ENCODE measurements around the gene FARP1. TPM values are rescaled to one million over a fixed set of nuclear protein-coding genes. Genes with fewer than 3 reads are reported as not detected.

Gene FARP1
- total and polyA plus RNA-seq, 2 of the 13 experiments (the other 11 are each of a cell fraction or from before 2014, with no cell fraction given) = 70.6 to 126 TPM

GRCh38 chr13:98360545-98360944 lies 217.7 kb downstream of the FARP1 start:
- H3K79me2 ChIP-seq (ENCODE audit: insufficient read depth, low read length) = peaks cover 70% of the 10 kb centered on the region
- BruUV-seq (replicated peaks) = no TSS peak
- H2AFZ ChIP-seq (ENCODE audit: low read length) = no peak overlapping the region
- ChIA-PET POLR2A (no interaction called here), CTCF (ENCODE audit: low intra/inter-chr PET ratio, low total read pairs) (no interaction called here)
- in situ Hi-C loops (cut with HindIII; ENCODE audit: extremely low pct_ligation_motif_present, low pct_unique_long_range_greater_than_20kb) (no loop called here), intact Hi-C loops (cut with micrococcal nuclease; ENCODE audit: unreplicated experiment) (no loop called here)
- H3K4me1 ChIP-seq (ENCODE audit: insufficient read depth, low read length) = no peaks in the 10 kb centered on the region
- no peaks in the 10 kb centered on the region for H3K9me3 ChIP-seq (ENCODE audit: low read length)
- WGBS (ENCODE audit: low lambda C conversion rate) = 100% methylated on average over 3 of the region's 4 CpGs
- no peak for FAIRE-seq
- H3K4me3 ChIP-seq (replicated peaks in 1 of 3; ENCODE audit: insufficient read depth in 1 of 3, low read depth in 2 of 3, low read length in 3 of 3) = no peak overlapping the region
- no peak for ATAC-seq
- H3K4me2 ChIP-seq (ENCODE audit: low read depth, low read length) = no peak overlapping the region
- peaks cover 16 to 40% of the 10 kb centered on the region in 2 experiments for H3K36me3 ChIP-seq (replicated peaks in 1 of 2; ENCODE audit: control insufficient read depth in 1 of 2, insufficient read depth in 2 of 2, low read length in 2 of 2)
- H3K27me3 ChIP-seq (ENCODE audit: control insufficient read depth in 1 of 2, insufficient read depth in 2 of 2, low read length in 2 of 2) = no peaks in the 10 kb centered on the region
- H3K9ac ChIP-seq (ENCODE audit: insufficient read depth, low read depth, low read length) = no peak overlapping the region
- peaks cover 74% of the 10 kb centered on the region for H4K20me1 ChIP-seq (ENCODE audit: insufficient read depth, low read length)
- TF ChIP-seq ZNF564 (CRISPR knock-in tag; IDR thresholded peaks at IDR 0.05) (no peak), JARID2 (CRISPR knock-in tag; IDR thresholded peaks at IDR 0.05; ENCODE audit: insufficient replicate concordance) (no peak), GTF2F1 (IDR thresholded peaks at IDR 0.05; ENCODE audit: low read length) (no peak), ETS1 (CRISPR knock-in tag; IDR thresholded peaks at IDR 0.05) (no peak), ZNF503 (CRISPR knock-in tag; IDR thresholded peaks at IDR 0.05) (no peak), SRSF1 (optimal IDR thresholded peaks at IDR 0.05; ENCODE audit: low read depth, low read length) (no peak), MXD3 (CRISPR knock-in tag; IDR thresholded peaks at IDR 0.05) (no peak)
- TF ChIP-seq, protein P1, sequence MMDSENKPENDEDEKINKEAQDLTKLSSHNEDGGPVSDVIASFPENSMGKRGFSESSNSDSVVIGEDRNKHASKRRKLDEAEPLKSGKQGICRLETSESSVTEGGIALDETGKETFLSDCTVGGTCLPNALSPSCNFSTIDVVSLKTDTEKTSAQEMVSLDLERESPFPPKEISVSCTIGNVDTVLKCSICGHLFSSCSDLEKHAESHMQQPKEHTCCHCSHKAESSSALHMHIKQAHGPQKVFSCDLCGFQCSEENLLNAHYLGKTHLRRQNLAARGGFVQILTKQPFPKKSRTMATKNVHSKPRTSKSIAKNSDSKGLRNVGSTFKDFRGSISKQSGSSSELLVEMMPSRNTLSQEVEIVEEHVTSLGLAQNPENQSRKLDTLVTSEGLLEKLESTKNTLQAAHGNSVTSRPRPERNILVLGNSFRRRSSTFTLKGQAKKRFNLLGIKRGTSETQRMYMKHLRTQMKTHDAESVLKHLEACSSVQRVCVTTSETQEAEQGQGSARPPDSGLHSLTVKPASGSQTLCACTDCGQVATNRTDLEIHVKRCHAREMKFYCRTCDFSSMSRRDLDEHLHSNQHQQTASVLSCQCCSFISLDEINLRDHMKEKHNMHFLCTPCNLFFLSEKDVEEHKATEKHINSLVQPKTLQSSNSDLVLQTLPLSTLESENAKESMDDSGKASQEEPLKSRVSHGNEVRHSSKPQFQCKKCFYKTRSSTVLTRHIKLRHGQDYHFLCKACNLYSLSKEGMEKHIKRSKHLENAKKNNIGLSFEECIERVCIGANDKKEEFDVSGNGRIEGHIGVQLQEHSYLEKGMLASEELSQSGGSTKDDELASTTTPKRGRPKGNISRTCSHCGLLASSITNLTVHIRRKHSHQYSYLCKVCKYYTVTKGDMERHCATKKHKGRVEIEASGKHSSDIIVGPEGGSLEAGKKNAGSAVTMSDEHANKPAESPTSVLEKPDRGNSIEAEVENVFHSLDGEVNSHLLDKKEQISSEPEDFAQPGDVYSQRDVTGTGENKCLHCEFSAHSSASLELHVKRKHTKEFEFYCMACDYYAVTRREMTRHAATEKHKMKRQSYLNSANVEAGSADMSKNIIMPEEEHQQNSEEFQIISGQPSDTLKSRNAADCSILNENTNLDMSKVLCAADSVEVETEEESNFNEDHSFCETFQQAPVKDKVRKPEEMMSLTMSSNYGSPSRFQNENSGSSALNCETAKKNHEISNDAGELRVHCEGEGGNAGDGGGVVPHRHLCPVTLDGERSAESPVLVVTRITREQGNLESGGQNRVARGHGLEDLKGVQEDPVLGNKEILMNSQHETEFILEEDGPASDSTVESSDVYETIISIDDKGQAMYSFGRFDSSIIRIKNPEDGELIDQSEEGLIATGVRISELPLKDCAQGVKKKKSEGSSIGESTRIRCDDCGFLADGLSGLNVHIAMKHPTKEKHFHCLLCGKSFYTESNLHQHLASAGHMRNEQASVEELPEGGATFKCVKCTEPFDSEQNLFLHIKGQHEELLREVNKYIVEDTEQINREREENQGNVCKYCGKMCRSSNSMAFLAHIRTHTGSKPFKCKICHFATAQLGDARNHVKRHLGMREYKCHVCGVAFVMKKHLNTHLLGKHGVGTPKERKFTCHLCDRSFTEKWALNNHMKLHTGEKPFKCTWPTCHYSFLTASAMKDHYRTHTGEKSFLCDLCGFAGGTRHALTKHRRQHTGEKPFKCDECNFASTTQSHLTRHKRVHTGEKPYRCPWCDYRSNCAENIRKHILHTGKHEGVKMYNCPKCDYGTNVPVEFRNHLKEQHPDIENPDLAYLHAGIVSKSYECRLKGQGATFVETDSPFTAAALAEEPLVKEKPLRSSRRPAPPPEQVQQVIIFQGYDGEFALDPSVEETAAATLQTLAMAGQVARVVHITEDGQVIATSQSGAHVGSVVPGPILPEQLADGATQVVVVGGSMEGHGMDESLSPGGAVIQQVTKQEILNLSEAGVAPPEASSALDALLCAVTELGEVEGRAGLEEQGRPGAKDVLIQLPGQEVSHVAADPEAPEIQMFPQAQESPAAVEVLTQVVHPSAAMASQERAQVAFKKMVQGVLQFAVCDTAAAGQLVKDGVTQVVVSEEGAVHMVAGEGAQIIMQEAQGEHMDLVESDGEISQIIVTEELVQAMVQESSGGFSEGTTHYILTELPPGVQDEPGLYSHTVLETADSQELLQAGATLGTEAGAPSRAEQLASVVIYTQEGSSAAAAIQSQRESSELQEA (CRISPR knock-in tag; IDR thresholded peaks at IDR 0.05; ENCODE audit: not compliant biosample characterization) = no peak
- no peak overlapping the region for H3K27ac ChIP-seq (ENCODE audit: extremely low read length, insufficient read depth, low read length)
- DNase-seq (ENCODE audit: low spot score) = no peak

All from HepG2 (cell line).